WTC11 (cell line): ENCODE measurements around the gene MTNR1B. TPM values are rescaled to one million over a fixed set of nuclear protein-coding genes. Genes with fewer than 3 reads are reported as not detected.

Source experiments
- ATAC-seq: fragments of 200-7000 bp; cut with Tn5 transposase; 2 replicates; pipeline ENCODE4 v1.10.0; 2021; ENCODE audit warnings: mild to moderate bottlenecking, moderate library complexity
- CTCF ChIA-PET: fragments of 300-600 bp; sonication (Branson Sonifier 250); formaldehyde crosslinking; loops from one replicate; lab custom pipeline; 2021; ENCODE audit warnings: antibody characterized with exemption; lab: Charles Lee
- POLR2A ChIA-PET: fragments of 350-600 bp; sonication (Branson Sonifier 250); formaldehyde crosslinking; loops from one replicate; lab custom pipeline; 2021; ENCODE audit warnings: antibody characterized with exemption; lab: Charles Lee
- DNase-seq: peaks from one replicate; pipeline ENCODE4 v3.0.0; 2021; ENCODE audit warnings: low spot score
- H3K27ac Mint-ChIP-seq: 2 replicates; pipeline ENCODE4 v1.8.0; 2021; ENCODE audit warnings: mixed read lengths
- H3K27me3 Mint-ChIP-seq: 2 replicates; pipeline ENCODE4 v1.8.0; 2021; ENCODE audit warnings: low read depth, mild to moderate bottlenecking, moderate library complexity, mixed read lengths
- H3K36me3 Mint-ChIP-seq: 2 replicates; pipeline ENCODE4 v1.8.0; 2021; ENCODE audit warnings: mixed read lengths
- H3K4me1 Mint-ChIP-seq: 2 replicates; pipeline ENCODE4 v1.8.0; 2022; ENCODE audit warnings: mixed read lengths
- H3K4me3 Mint-ChIP-seq: 2 replicates; pipeline ENCODE4 v1.8.0; 2021; ENCODE audit warnings: mild to moderate bottlenecking, moderate library complexity, mixed read lengths
- H3K9me3 Mint-ChIP-seq: 2 replicates; pipeline ENCODE4 v1.8.0; 2021; ENCODE audit warnings: mixed read lengths
- ELF4 ChIP-seq: sonication (generic); formaldehyde crosslinking; IDR thresholded peaks from 2 replicates; pipeline ENCODE4 v1.8.1; 2022; ENCODE audit warnings: low read depth, mild to moderate bottlenecking, moderate library complexity, missing genetic modification reagents
- ESRRA ChIP-seq: sonication (generic); formaldehyde crosslinking; IDR thresholded peaks from 2 replicates; pipeline ENCODE4 v1.8.1; 2022; ENCODE audit warnings: mild to moderate bottlenecking, missing genetic modification reagents, borderline replicate concordance
- ETV6 ChIP-seq: sonication (generic); formaldehyde crosslinking; IDR thresholded peaks from 2 replicates; pipeline ENCODE4 v1.8.1; 2022; ENCODE audit warnings: mild to moderate bottlenecking, missing genetic modification reagents
- GTF2I ChIP-seq: fragments of 250-450 bp; sonication (Bioruptor Pico); conservative IDR thresholded peaks from 2 replicates; pipeline ENCODE4 v1.4.0; 2021; ENCODE audit warnings: mild to moderate bottlenecking
- IRF2 ChIP-seq: sonication (generic); formaldehyde crosslinking; IDR thresholded peaks from 2 replicates; pipeline ENCODE4 v1.8.0; 2022; ENCODE audit warnings: low read depth, missing genetic modification reagents, borderline replicate concordance
- MXD4 ChIP-seq: fragments of 250-450 bp; sonication (Bioruptor Pico); IDR thresholded peaks from 2 replicates; pipeline ENCODE4 v1.8.0; 2021; ENCODE audit warnings: mild to moderate bottlenecking, moderate library complexity, borderline replicate concordance
- NR3C1 ChIP-seq: sonication (generic); formaldehyde crosslinking; conservative IDR thresholded peaks from 2 replicates; pipeline ENCODE4 v1.8.1; 2023; ENCODE audit warnings: low read depth, mild to moderate bottlenecking, missing genetic modification reagents
- OVOL2 ChIP-seq: fragments of 250-450 bp; sonication (Bioruptor Pico); IDR thresholded peaks from 2 replicates; pipeline ENCODE4 v1.9.0; 2021; ENCODE audit warnings: mild to moderate bottlenecking, borderline replicate concordance
- RORB ChIP-seq: fragments of 250-450 bp; sonication (Bioruptor Pico); IDR thresholded peaks from 2 replicates; pipeline ENCODE4 v1.9.0; 2021; ENCODE audit warnings: mild to moderate bottlenecking
- SMAD4 ChIP-seq: sonication (generic); formaldehyde crosslinking; IDR thresholded peaks from 2 replicates; pipeline ENCODE4 v1.8.0; 2022; ENCODE audit warnings: mild to moderate bottlenecking, missing genetic modification reagents
- TEAD1 ChIP-seq: sonication (generic); formaldehyde crosslinking; IDR thresholded peaks from 2 replicates; pipeline ENCODE4 v1.8.0; 2022; ENCODE audit warnings: mild to moderate bottlenecking, missing genetic modification reagents
- TP53 ChIP-seq: sonication (generic); formaldehyde crosslinking; IDR thresholded peaks from 2 replicates; pipeline ENCODE4 v1.8.1; 2023; ENCODE audit warnings: mild to moderate bottlenecking, missing genetic modification reagents
- ZNF232 ChIP-seq: sonication (generic); formaldehyde crosslinking; IDR thresholded peaks from 2 replicates; pipeline ENCODE4 v1.8.0; 2022; ENCODE audit warnings: mild to moderate bottlenecking, missing genetic modification reagents
- ZNF263 ChIP-seq: sonication (generic); formaldehyde crosslinking; IDR thresholded peaks from 2 replicates; pipeline ENCODE4 v1.8.1; 2022; ENCODE audit warnings: low read depth, mild to moderate bottlenecking, moderate library complexity, missing genetic modification reagents
- ZNF317 ChIP-seq: sonication (generic); formaldehyde crosslinking; IDR thresholded peaks from 2 replicates; pipeline ENCODE4 v1.8.1; 2023; ENCODE audit warnings: low read depth, mild to moderate bottlenecking, moderate library complexity, missing genetic modification reagents, borderline replicate concordance
- ZNF416 ChIP-seq: fragments of 250-450 bp; sonication (Bioruptor Pico); IDR thresholded peaks from 2 replicates; pipeline ENCODE4 v1.9.0; 2021; ENCODE audit warnings: mild to moderate bottlenecking, inconsistent platforms
- ZNF423 ChIP-seq: fragments of 250-450 bp; sonication (Bioruptor Pico); IDR thresholded peaks from 2 replicates; pipeline ENCODE4 v2.1.2; 2022; ENCODE audit warnings: mild to moderate bottlenecking, moderate library complexity
- total RNA-seq: library from RNA; stranded (reverse); gene quantifications from 3 replicates; pipeline ENCODE4 v1.2.3, GENCODE V29; 2021
- TF ChIP-seq, protein P1 (sequence below): sonication (generic); formaldehyde crosslinking; IDR thresholded peaks from 2 replicates; pipeline ENCODE4 v1.8.1; 2023; ENCODE audit warnings: mild to moderate bottlenecking, missing genetic modification reagents, moderate library complexity
- TF ChIP-seq, protein P2 (sequence below): fragments of 250-450 bp; sonication (Bioruptor Pico); IDR thresholded peaks from 2 replicates; pipeline ENCODE4 v1.8.0; 2021; ENCODE audit warnings: mild to moderate bottlenecking
- TF ChIP-seq, protein P3 (sequence below): fragments of 250-450 bp; sonication (Bioruptor Pico); conservative IDR thresholded peaks from 2 replicates; pipeline ENCODE4 v1.9.0; 2021; ENCODE audit warnings: mild to moderate bottlenecking
- TF ChIP-seq, protein P4 (sequence below): sonication (generic); formaldehyde crosslinking; IDR thresholded peaks from 2 replicates; pipeline ENCODE4 v1.8.1; 2023; ENCODE audit warnings: mild to moderate bottlenecking, missing genetic modification reagents, borderline replicate concordance
- TF ChIP-seq, protein P5 (sequence below): sonication (generic); formaldehyde crosslinking; IDR thresholded peaks from 2 replicates; pipeline ENCODE4 v1.8.1; 2023; ENCODE audit warnings: mild to moderate bottlenecking, moderate library complexity, missing genetic modification reagents
- TF ChIP-seq, protein P6 (sequence below): sonication (generic); formaldehyde crosslinking; conservative IDR thresholded peaks from 2 replicates; pipeline ENCODE4 v1.8.1; 2022; ENCODE audit warnings: mild to moderate bottlenecking, missing genetic modification reagents
- TF ChIP-seq, protein P7 (sequence below): sonication (generic); formaldehyde crosslinking; IDR thresholded peaks from 2 replicates; pipeline ENCODE4 v1.8.1; 2023; ENCODE audit warnings: mild to moderate bottlenecking, missing genetic modification reagents

The MTNR1B gene
- total RNA-seq, 1 experiment from 2014 or later = not detected

DNA sequence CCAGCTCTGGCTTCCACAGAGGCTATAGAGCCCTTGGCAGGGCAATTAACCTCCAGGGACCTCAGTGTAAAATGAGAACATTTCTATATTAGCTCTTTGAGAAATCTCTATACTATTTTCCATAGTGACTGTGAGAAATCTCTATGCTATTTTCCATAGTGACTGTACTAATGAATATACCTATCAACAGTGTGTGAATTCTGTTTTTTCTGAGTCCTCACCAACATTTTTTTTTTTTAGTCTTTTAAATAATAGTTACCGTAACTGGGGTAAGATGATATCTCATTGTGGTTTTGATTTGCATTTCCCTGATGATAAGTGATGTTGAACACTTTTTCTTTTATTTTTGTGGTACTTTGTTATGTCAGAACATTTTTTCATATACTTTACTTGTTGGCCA, 7.0 kb upstream of the MTNR1B start:
- DNase-seq (no peak), ATAC-seq (no peak)
- TF ChIP-seq, protein P1, sequence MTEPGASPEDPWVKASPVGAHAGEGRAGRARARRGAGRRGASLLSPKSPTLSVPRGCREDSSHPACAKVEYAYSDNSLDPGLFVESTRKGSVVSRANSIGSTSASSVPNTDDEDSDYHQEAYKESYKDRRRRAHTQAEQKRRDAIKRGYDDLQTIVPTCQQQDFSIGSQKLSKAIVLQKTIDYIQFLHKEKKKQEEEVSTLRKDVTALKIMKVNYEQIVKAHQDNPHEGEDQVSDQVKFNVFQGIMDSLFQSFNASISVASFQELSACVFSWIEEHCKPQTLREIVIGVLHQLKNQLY (CRISPR knock-in tag) = no peak
- no peak for TF ChIP-seq ZNF423 (CRISPR knock-in tag)
- no peak for TF ChIP-seq ELF4 (CRISPR knock-in tag)
- TF ChIP-seq, protein P2, sequence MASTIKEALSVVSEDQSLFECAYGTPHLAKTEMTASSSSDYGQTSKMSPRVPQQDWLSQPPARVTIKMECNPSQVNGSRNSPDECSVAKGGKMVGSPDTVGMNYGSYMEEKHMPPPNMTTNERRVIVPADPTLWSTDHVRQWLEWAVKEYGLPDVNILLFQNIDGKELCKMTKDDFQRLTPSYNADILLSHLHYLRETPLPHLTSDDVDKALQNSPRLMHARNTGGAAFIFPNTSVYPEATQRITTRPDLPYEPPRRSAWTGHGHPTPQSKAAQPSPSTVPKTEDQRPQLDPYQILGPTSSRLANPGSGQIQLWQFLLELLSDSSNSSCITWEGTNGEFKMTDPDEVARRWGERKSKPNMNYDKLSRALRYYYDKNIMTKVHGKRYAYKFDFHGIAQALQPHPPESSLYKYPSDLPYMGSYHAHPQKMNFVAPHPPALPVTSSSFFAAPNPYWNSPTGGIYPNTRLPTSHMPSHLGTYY (CRISPR knock-in tag) = no peak
- no peak for TF ChIP-seq IRF2
- no peak for TF ChIP-seq TEAD1
- TF ChIP-seq MXD4 = no peak
- TF ChIP-seq, protein P3, sequence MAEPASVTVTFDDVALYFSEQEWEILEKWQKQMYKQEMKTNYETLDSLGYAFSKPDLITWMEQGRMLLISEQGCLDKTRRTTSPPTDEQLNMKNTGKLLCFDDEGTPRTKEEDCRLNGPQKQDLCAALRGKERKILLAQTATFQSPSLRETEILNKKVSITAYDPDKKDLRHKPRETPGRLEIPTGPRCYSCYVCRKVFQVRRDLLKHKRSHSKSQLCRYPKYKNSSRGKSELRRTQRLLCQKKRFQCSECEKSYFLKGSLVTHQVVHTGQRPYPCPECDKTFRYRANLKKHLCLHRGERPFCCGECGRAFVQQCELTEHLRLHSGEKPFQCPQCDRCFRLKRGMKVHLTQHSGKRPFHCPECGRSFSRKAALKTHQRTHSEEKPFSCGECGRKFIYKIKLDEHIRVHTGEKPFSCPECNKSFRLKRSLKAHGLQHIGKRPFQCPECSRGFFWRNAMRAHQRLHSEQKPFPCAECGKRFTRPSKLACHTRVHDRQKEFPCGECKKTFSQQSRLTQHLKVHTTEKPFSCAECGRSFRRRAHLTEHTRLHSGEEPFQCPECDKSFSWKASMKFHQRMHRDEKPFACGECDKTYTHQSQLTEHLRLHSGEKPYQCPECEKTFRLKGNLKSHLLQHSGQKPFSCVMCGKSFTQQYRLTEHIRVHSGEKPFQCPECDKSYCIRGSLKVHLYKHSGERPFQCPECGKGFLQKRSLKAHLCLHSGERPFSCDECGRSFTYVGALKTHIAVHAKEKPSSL (CRISPR knock-in tag) = no peak
- TF ChIP-seq, protein P4, sequence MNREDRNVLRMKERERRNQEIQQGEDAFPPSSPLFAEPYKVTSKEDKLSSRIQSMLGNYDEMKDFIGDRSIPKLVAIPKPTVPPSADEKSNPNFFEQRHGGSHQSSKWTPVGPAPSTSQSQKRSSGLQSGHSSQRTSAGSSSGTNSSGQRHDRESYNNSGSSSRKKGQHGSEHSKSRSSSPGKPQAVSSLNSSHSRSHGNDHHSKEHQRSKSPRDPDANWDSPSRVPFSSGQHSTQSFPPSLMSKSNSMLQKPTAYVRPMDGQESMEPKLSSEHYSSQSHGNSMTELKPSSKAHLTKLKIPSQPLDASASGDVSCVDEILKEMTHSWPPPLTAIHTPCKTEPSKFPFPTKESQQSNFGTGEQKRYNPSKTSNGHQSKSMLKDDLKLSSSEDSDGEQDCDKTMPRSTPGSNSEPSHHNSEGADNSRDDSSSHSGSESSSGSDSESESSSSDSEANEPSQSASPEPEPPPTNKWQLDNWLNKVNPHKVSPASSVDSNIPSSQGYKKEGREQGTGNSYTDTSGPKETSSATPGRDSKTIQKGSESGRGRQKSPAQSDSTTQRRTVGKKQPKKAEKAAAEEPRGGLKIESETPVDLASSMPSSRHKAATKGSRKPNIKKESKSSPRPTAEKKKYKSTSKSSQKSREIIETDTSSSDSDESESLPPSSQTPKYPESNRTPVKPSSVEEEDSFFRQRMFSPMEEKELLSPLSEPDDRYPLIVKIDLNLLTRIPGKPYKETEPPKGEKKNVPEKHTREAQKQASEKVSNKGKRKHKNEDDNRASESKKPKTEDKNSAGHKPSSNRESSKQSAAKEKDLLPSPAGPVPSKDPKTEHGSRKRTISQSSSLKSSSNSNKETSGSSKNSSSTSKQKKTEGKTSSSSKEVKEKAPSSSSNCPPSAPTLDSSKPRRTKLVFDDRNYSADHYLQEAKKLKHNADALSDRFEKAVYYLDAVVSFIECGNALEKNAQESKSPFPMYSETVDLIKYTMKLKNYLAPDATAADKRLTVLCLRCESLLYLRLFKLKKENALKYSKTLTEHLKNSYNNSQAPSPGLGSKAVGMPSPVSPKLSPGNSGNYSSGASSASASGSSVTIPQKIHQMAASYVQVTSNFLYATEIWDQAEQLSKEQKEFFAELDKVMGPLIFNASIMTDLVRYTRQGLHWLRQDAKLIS (CRISPR knock-in tag) = no peak
- TF ChIP-seq ZNF263 (CRISPR knock-in tag) = no peak
- Mint-ChIP-seq H3K27ac (no peak overlapping the region), H3K9me3 (no peaks in the 10 kb centered on the region), H3K27me3 (peaks cover 9% of the 10 kb centered on the region), H3K36me3 (no peaks in the 10 kb centered on the region), H3K4me1 (0 out of 2 replicates have a peak, but pooled peaks cover 2% of the 10 kb centered on the region), H3K4me3 (no peak overlapping the region)
- ChIA-PET CTCF (interaction anchor here (3.5 kb wide), 1 partner anchor 20 kb away, joined by 16 read pairs; no protein-coding TSS in a partner anchor), POLR2A (no interaction called here)

DNA sequence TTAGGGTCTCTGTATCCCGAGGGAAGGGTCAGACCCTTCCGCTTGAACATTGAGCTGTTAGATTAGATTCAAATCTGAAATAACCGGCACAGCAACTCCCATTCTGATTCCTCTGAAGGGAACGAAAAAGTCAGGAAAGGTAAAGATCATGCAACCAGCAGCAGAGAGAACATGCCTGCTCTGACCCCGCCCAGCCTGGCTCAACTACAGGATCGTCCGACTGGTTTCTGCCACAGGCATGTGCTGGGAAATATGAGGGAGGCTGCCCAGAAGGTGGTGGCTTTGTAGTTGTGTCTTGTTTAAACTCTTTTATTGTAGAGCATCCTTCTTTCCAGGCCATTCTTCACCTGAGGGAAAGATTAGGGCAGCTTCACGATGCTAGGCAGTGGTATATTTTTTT, 5.0 kb upstream of the MTNR1B start:
- no peak overlapping the region for H3K4me3 Mint-ChIP-seq
- ATAC-seq (no peak), DNase-seq (no peak)
- H3K27me3 Mint-ChIP-seq = peaks cover 26% of the 10 kb centered on the region
- CTCF ChIA-PET = interaction anchor here (1.3 to 3.5 kb wide), 2 partner anchors 22 to 149 kb away, joined by 3 to 16 read pairs; no protein-coding TSS in a partner anchor
- 0 out of 2 replicates have a peak, but pooled peaks cover 2% of the 10 kb centered on the region for H3K4me1 Mint-ChIP-seq
- POLR2A ChIA-PET = no interaction called here
- H3K9me3 Mint-ChIP-seq = no peaks in the 10 kb centered on the region
- no peak overlapping the region for H3K27ac Mint-ChIP-seq
- no peaks in the 10 kb centered on the region for H3K36me3 Mint-ChIP-seq
- TF ChIP-seq NR3C1 (CRISPR knock-in tag) = no peak
- no peak for TF ChIP-seq ZNF232 (CRISPR knock-in tag)
- TF ChIP-seq ESRRA (CRISPR knock-in tag) = no peak
- no peak for TF ChIP-seq RORB
- TF ChIP-seq, protein P5, sequence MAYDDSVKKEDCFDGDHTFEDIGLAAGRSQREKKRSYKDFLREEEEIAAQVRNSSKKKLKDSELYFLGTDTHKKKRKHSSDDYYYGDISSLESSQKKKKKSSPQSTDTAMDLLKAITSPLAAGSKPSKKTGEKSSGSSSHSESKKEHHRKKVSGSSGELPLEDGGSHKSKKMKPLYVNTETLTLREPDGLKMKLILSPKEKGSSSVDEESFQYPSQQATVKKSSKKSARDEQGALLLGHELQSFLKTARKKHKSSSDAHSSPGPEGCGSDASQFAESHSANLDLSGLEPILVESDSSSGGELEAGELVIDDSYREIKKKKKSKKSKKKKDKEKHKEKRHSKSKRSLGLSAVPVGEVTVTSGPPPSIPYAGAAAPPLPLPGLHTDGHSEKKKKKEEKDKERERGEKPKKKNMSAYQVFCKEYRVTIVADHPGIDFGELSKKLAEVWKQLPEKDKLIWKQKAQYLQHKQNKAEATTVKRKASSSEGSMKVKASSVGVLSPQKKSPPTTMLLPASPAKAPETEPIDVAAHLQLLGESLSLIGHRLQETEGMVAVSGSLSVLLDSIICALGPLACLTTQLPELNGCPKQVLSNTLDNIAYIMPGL (CRISPR knock-in tag) = no peak
- TF ChIP-seq ZNF317 (CRISPR knock-in tag) = no peak
- TF ChIP-seq ZNF416 (CRISPR knock-in tag) = no peak
- no peak for TF ChIP-seq OVOL2 (CRISPR knock-in tag)
- TF ChIP-seq, protein P6, sequence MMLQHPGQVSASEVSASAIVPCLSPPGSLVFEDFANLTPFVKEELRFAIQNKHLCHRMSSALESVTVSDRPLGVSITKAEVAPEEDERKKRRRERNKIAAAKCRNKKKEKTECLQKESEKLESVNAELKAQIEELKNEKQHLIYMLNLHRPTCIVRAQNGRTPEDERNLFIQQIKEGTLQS (CRISPR knock-in tag) = no peak
- TF ChIP-seq ETV6 = no peak
- TF ChIP-seq SMAD4 = no peak
- TF ChIP-seq GTF2I (CRISPR knock-in tag) = no peak
- no peak for TF ChIP-seq TP53 (CRISPR knock-in tag)
- TF ChIP-seq, protein P7, sequence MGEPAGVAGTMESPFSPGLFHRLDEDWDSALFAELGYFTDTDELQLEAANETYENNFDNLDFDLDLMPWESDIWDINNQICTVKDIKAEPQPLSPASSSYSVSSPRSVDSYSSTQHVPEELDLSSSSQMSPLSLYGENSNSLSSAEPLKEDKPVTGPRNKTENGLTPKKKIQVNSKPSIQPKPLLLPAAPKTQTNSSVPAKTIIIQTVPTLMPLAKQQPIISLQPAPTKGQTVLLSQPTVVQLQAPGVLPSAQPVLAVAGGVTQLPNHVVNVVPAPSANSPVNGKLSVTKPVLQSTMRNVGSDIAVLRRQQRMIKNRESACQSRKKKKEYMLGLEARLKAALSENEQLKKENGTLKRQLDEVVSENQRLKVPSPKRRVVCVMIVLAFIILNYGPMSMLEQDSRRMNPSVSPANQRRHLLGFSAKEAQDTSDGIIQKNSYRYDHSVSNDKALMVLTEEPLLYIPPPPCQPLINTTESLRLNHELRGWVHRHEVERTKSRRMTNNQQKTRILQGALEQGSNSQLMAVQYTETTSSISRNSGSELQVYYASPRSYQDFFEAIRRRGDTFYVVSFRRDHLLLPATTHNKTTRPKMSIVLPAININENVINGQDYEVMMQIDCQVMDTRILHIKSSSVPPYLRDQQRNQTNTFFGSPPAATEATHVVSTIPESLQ = no peak
